GM12891 (cell line): ENCODE results near the gene CNTNAP3.
"Not testable (repeated sequence)": the region's sequence is repeated elsewhere in the genome, so short reads cannot be mapped to it uniquely, and the experiment has no call there.

Experiments
- PAX5 ChIP-seq: IDR thresholded peaks from 2 replicates; pipeline ENCODE4 v1.6.1; 2011; ENCODE audit warnings: low read length, moderate library complexity, mild to moderate bottlenecking; ENCODE audit not compliant: insufficient read depth, severe bottlenecking
- POLR2A ChIP-seq: IDR thresholded peaks from 2 replicates; pipeline ENCODE4 v1.6.1; 2011; ENCODE audit warnings: low read depth, low read length, control low read depth
- POLR2AphosphoS5 ChIP-seq: IDR thresholded peaks from 2 replicates; pipeline ENCODE4 v1.6.1; 2011; ENCODE audit warnings: low read depth, low read length, control low read depth
- TAF1 ChIP-seq: IDR thresholded peaks from 2 replicates; pipeline ENCODE4 v1.6.1; 2011; ENCODE audit warnings: low read depth, low read length, control low read depth

DNA sequence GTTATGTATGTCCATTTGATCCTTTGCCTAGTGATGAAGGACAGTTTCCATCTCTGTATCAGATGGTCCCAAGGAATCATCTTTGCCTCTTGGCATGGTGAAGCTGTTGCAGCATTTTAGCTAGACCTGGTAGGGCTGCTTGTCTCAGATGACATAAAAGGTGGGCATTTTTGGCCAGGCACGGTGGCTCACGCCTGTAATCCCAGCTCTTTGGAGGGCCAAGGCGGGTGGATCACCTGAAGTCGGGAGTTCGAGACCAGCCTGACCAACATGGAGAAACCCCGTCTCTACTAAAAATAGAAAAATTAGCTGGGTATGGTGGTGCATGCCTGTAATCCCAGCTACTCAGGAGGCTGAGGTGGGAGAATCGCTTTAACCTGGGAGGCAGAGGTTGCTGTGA, 259.8 kb downstream of the CNTNAP3 start:
- TF ChIP-seq POLR2A, PAX5, TAF1, POLR2AphosphoS5: not testable (repeated sequence)
